IgD-negative memory B cell (primary cell): Measurements from ENCODE around the gene ILRUN. TPM values are rescaled to one million over a fixed set of nuclear protein-coding genes. Genes with fewer than 3 reads are reported as not detected.
"Not testable (repeated sequence)": the region's sequence is repeated elsewhere in the genome, so short reads cannot be mapped to it uniquely, and the experiment has no call there.

Experiments used
- H3K27ac Mint-ChIP-seq, 3 donors: one replicate each; pipeline ENCODE4 v1.8.0; 2020 to 2022; ENCODE audit warnings: mild to moderate bottlenecking in 3 of 3, mixed read lengths in 3 of 3, moderate library complexity in 1 of 3
- H3K27me3 Mint-ChIP-seq: one replicate; pipeline ENCODE4 v1.8.0; 2021; ENCODE audit warnings: mixed read lengths
- H3K36me3 Mint-ChIP-seq: one replicate; pipeline ENCODE4 v1.8.0; 2020; ENCODE audit warnings: mild to moderate bottlenecking, mixed read lengths
- H3K4me1 Mint-ChIP-seq, 3 donors: one replicate each; pipeline ENCODE4 v1.8.0; 2020 to 2022; ENCODE audit warnings: mixed read lengths in 3 of 3, mild to moderate bottlenecking in 1 of 3
- H3K4me3 Mint-ChIP-seq, 4 donors: one replicate each; pipeline ENCODE4 v1.8.0; 2020 to 2022; ENCODE audit warnings: mild to moderate bottlenecking in 4 of 4, mixed read lengths in 4 of 4, moderate library complexity in 3 of 4
- H3K9me3 Mint-ChIP-seq, 3 donors: one replicate each; pipeline ENCODE4 v1.8.0; 2020 to 2021; ENCODE audit warnings: mixed read lengths in 3 of 3, mild to moderate bottlenecking in 1 of 3
- polyA plus RNA-seq: library from polyadenylated mRNA; unstranded; fragments of 300-500 nt; fragmentation: Illumina TruSeq; gene quantifications from one replicate; pipeline ENCODE4 v1.2.3, GENCODE V29; 2021

ILRUN gene
- 15.4 TPM for polyA plus RNA-seq

GRCh38 chr6:34696739-34697543 is at the start of gene ILRUN:
Gene ILRUN, minus strand, starts transcription at chr6:34696767. Its CDS starts 164 bp downstream, at chr6:34696603.
- no peaks in the 10 kb centered on the region for H3K27me3 Mint-ChIP-seq
- H3K27ac Mint-ChIP-seq: peak within 1 kb of the TSS; percentile 96 to 100 (median 99)
- H3K9me3 Mint-ChIP-seq: no peaks in the 10 kb centered on the region
- no peaks in the 10 kb centered on the region for H3K36me3 Mint-ChIP-seq
- H3K4me3 Mint-ChIP-seq: peak within 1 kb of the TSS; percentile 91 to 98 (median 98)
- H3K4me1 Mint-ChIP-seq: peaks cover 31 to 36% (median 34%) of the 10 kb centered on the region in 3 donors

DNA sequence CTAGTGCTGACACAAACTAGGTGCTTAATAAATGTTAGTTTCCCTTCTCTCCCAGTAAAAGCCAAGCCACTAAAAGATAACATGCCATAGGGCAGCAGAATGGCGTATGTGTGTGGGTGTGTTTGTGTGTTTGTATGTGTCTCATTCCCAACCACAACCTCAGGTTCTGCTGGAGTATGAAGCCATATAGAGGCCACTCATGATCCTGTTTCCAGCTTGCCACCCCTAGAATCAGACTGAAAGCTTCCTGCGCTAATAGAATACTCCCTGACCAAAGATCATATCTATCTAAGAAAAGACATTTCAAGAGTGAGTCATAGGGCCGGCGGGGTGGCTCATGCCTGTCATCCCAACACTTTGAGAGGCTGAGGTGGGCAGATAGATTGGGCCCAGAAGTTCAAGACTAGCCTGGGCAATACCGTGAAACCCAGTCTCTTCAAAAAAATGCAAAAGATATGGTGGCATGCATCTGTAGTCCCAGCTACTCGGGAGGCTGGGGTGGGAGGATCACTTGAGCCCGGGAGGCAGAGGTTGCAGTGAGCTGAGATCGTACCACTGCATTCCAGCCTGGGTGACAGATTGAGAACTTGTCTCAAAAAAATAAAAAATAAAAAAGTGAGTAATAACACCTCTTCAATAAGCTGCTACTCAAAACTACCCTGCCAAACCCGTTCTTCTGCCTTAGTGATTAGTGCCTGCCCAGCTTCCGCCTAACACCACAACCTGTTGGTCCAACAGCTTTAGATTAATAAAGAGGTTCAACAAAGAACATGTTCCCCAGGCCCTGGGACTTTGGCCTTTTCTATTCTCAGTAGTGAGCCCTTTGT is 48.9 kb upstream of the ILRUN start:
- no peaks in the 10 kb centered on the region for H3K27me3 Mint-ChIP-seq
- H3K27ac Mint-ChIP-seq: no peak overlapping the region
- H3K36me3 Mint-ChIP-seq: no peaks in the 10 kb centered on the region
- H3K4me3 Mint-ChIP-seq: no peak overlapping the region
- H3K4me1 Mint-ChIP-seq: peaks cover 0 to 1% (median 0%) of the 10 kb centered on the region in 3 donors
- no peaks in the 10 kb centered on the region for H3K9me3 Mint-ChIP-seq

DNA sequence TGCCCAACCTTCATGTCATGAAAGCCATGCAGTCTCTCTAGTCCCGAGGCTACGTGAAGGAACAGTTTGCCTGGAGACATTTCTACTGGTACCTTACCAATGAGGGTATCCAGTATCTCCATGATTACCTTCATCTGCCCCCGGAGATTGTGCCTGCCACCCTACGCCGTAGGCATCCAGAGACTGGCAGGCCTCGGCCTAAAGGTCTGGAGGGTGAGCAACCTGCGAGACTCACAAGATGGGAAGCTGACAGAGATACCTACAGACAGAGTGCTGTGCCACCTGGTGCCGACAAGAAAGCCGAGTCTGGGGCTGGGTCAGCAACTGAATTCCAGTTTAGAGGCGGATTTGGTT is 47.7 kb upstream of the ILRUN start:
- not testable (repeated sequence) for H3K4me1 Mint-ChIP-seq, H3K27ac Mint-ChIP-seq, H3K36me3 Mint-ChIP-seq, H3K4me3 Mint-ChIP-seq, H3K27me3 Mint-ChIP-seq, H3K9me3 Mint-ChIP-seq

DNA sequence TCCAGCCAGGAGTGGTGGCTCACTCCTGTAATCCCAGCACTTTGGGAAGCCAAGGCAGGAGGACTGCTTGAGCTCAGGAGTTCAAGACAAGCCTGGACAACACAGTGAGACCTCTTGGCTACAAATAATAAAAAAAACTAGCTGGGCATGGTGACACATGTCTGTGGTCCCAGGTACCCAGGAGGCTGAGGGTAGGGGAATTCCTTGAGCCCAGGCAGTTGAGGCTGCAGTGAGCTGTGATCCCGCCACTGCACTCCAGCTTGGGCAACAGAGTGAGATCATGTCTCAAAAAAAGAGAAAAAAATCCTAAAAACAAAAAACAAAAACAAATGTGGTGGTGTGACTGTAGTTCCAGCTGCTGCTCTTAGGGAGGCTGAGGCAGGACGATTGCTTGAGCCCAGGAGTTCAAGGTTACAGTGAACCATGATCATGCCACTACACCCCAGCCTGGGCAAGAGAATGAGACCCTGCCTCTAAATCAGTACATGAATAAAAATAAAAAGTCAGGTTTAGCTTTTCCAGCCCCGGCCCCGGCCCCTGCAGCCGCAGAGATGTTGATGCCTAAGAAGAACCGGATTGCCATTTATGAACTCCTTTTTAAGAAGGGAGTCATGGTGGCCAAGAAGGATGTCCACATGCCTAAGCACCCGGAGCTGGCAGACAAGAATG is 47.2 kb upstream of the ILRUN start:
- H3K4me1 Mint-ChIP-seq: no peaks in the 10 kb centered on the region
- no peaks in the 10 kb centered on the region for H3K36me3 Mint-ChIP-seq
- H3K27me3 Mint-ChIP-seq: no peaks in the 10 kb centered on the region
- peak overlapping the region in 1 of 3 donors; percentile 50 for H3K27ac Mint-ChIP-seq
- peaks cover 0 to 4% (median 0%) of the 10 kb centered on the region in 3 donors for H3K9me3 Mint-ChIP-seq
- H3K4me3 Mint-ChIP-seq: peak overlapping the region in 1 of 4 donors; percentile 37

DNA sequence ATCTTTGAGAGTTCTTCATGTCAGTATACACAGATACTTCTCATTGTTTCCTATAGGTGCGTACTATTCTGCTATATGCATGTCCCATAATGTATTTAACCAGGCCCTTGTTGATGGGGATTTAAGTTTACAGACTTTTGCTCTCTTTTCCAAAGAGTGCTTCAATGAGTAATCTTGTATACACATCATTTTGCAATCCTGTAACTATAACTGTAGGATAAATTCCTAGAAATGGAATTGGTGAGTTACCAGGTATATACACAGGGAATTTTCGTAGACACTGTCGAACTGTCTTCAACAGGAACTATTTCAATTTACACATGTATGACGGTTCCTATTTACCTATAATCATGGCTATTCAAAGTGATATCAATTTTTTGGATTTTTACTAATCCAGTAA is 45.5 kb upstream of the ILRUN start:
- H3K27ac Mint-ChIP-seq: no peak overlapping the region
- H3K36me3 Mint-ChIP-seq: peaks cover 2% of the 10 kb centered on the region
- H3K4me1 Mint-ChIP-seq: no peaks in the 10 kb centered on the region
- peaks cover 0 to 4% (median 0%) of the 10 kb centered on the region in 3 donors for H3K9me3 Mint-ChIP-seq
- H3K27me3 Mint-ChIP-seq: no peaks in the 10 kb centered on the region
- no peak overlapping the region for H3K4me3 Mint-ChIP-seq

DNA sequence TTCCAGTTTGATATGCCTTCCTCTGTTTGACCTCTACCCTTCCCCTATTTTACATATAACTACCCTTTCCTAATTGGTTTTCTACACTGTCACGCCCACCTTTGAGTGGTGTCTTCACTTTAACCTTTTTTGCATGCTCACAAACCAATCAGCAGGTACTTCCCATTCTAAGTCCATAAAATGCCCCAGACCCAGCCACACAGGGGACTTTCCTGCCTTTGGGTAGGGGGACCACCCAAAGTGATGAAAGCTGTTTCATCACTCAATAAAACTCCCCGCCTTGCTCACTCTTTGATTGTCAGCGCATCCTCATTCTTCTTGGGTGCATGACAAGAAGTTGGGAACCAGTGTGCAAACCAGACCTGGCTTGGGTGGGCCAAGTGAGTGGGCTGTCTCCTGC is 40.3 kb upstream of the ILRUN start:
- Mint-ChIP-seq H3K27ac (no peak overlapping the region), H3K27me3 (no peaks in the 10 kb centered on the region), H3K9me3 (peaks cover 0 to 4% (median 0%) of the 10 kb centered on the region in 3 donors), H3K4me3 (no peak overlapping the region), H3K36me3 (peaks cover 2% of the 10 kb centered on the region), H3K4me1 (peaks cover 0 to 2% (median 0%) of the 10 kb centered on the region in 3 donors)

GRCh38 chr6:34731393-34732060 is 35.0 kb upstream of the ILRUN start:
- peaks cover 1% of the 10 kb centered on the region for H3K36me3 Mint-ChIP-seq
- no peak overlapping the region for H3K27ac Mint-ChIP-seq
- no peaks in the 10 kb centered on the region for H3K27me3 Mint-ChIP-seq
- no peaks in the 10 kb centered on the region for H3K4me1 Mint-ChIP-seq
- no peaks in the 10 kb centered on the region for H3K9me3 Mint-ChIP-seq
- no peak overlapping the region for H3K4me3 Mint-ChIP-seq

GRCh38 chr6:34729631-34730470 is 33.3 kb upstream of the ILRUN start:
- H3K4me1 Mint-ChIP-seq: no peaks in the 10 kb centered on the region
- no peak overlapping the region for H3K27ac Mint-ChIP-seq
- peaks cover 1% of the 10 kb centered on the region for H3K36me3 Mint-ChIP-seq

GRCh38 chr6:34726055-34726454 is 29.5 kb upstream of the ILRUN start:
- H3K27me3 Mint-ChIP-seq: no peaks in the 10 kb centered on the region

More at GRCh38 chr6:34729631-34730470, 33.3 kb upstream of the ILRUN start:
- H3K9me3 Mint-ChIP-seq: peaks cover 2 to 4% (median 3%) of the 10 kb centered on the region in 3 donors
- H3K27me3 Mint-ChIP-seq: no peaks in the 10 kb centered on the region
- no peak overlapping the region for H3K4me3 Mint-ChIP-seq

DNA sequence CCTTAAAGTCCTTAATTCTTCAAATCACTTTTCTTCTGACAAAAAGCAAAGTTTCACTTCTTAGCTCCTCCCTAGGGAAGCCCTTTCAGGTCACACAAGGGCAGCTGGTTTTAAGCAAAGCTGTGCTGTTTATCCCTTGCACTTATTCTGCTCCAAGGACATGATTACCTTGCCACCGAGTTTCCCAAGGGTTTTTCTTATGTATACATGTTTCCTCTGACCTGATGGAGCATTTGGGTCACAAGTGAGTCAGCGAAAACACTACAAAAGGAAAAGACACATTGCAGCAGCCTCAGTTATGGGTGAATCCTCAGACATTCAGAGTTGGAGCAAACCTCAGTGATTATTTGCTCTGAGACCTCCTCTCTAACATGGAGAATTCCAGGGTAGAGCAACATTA is 26.6 kb upstream of the ILRUN start:
- H3K4me3 Mint-ChIP-seq: no peak overlapping the region
- H3K27me3 Mint-ChIP-seq: no peaks in the 10 kb centered on the region
- H3K36me3 Mint-ChIP-seq: peaks cover 2% of the 10 kb centered on the region
- peaks cover 2 to 4% (median 3%) of the 10 kb centered on the region in 3 donors for H3K9me3 Mint-ChIP-seq
- peaks cover 0 to 2% (median 0%) of the 10 kb centered on the region in 3 donors for H3K4me1 Mint-ChIP-seq
- H3K27ac Mint-ChIP-seq: no peak overlapping the region

More at GRCh38 chr6:34726055-34726454, 29.5 kb upstream of the ILRUN start:
- Mint-ChIP-seq H3K27ac (no peak overlapping the region), H3K4me1 (peaks cover 0 to 2% (median 0%) of the 10 kb centered on the region in 3 donors), H3K36me3 (peaks cover 1% of the 10 kb centered on the region), H3K4me3 (no peak overlapping the region), H3K9me3 (peaks cover 2 to 4% (median 3%) of the 10 kb centered on the region in 3 donors)

- Mint-ChIP-seq H3K27me3 (no peaks in the 10 kb centered on the region), H3K9me3 (peaks cover 2 to 4% (median 3%) of the 10 kb centered on the region in 3 donors), H3K4me3 (no peak overlapping the region)
These were observed 25.9 kb upstream of the ILRUN start for GRCh38 chr6:34722451-34722850.

DNA sequence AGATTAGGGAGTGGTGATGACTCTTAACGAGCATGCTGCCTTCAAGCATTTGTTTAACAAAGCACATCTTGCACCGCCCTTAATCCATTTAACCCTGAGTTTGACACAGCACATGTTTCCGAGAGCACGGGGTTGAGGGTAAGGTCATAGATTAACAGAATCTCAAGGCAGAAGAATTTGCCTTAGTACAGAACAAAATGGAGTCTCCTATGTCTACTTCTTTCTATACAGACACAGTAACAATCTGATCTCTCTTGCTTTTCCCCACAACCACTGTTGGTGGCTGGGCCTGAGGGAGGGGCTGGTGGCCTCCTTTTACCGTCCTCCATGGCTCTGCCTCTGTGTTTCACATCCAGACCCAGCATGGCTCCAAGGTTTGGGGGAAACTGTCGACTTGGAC is 23.6 kb upstream of the ILRUN start:
- not testable (repeated sequence) for H3K27me3 Mint-ChIP-seq, H3K4me3 Mint-ChIP-seq, H3K9me3 Mint-ChIP-seq, H3K4me1 Mint-ChIP-seq, H3K36me3 Mint-ChIP-seq, H3K27ac Mint-ChIP-seq

More at GRCh38 chr6:34722451-34722850, 25.9 kb upstream of the ILRUN start:
- Mint-ChIP-seq H3K27ac (no peak overlapping the region), H3K4me1 (peaks cover 0 to 2% (median 0%) of the 10 kb centered on the region in 3 donors), H3K36me3 (peaks cover 2% of the 10 kb centered on the region)

- not testable (repeated sequence) for H3K36me3 Mint-ChIP-seq, H3K4me3 Mint-ChIP-seq, H3K27ac Mint-ChIP-seq, H3K4me1 Mint-ChIP-seq, H3K27me3 Mint-ChIP-seq, H3K9me3 Mint-ChIP-seq
These were observed 23.1 kb upstream of the ILRUN start for GRCh38 chr6:34719646-34720045.

DNA sequence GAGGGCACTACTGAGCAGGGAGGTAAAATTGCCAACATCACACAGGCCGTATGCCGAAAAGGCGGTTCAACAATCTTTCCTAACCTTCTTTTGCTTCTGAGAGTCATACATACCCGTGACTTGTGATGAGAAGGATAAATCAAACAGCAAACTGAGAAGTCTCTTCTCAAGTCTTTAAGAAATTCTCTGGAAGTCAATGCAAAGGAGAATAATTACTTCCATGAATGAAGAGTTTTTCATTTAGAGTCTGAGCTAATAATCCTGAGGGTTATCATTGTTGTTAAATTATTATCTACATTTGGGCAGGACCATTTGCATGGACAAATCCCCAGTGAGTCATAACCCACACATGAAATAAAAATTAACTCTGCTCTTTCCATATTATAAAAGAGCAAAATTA is 22.4 kb upstream of the ILRUN start:
- peaks cover 0 to 2% (median 0%) of the 10 kb centered on the region in 3 donors for H3K4me1 Mint-ChIP-seq
- H3K4me3 Mint-ChIP-seq: no peak overlapping the region
- H3K9me3 Mint-ChIP-seq: no peaks in the 10 kb centered on the region
- H3K27ac Mint-ChIP-seq: no peak overlapping the region
- no peaks in the 10 kb centered on the region for H3K27me3 Mint-ChIP-seq
- peaks cover 4% of the 10 kb centered on the region for H3K36me3 Mint-ChIP-seq
